ENCODE data around the gene NEO1.

NEO1 gene

DNA sequence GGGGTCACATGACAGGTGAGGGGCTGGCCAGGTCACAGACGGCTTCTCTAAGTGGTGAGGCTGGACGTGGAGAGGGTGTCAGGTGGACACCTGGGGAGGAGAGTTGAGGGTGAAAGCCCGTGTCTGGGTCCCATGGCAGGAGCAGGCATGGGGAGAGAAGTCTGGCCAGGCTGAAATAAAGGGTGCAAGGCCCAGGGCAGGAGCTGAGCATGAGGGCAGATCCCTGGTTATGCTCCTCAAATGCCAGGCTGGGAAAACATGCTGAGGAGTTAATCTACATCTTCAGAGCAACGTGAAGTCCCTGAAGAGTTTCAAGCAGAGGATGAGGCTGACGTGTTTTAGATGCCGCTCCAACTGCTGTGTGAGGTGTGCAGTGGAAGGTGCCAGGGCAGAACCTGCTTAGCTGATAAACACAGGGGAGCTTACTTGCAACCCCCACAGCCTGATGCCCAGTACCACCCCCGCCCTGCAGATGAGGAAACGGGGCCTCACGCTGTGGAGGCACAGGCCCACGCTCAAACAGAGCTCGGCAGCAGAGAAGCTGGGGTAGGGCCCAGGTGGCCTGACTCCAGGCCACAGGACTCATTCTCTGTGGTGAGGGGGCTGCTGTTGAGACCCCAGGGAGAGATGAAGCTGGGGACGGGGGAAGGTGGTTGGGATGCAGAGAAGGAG is 276.0 kb downstream of the NEO1 start:
- TF ChIP-seq CTCF (IDR thresholded peaks at IDR 0.05; ENCODE audit: borderline replicate concordance, extremely low read depth, low read length, poor library complexity, severe bottlenecking), result no peak
- TF ChIP-seq EZH2 (IDR thresholded peaks at IDR 0.05; ENCODE audit: borderline replicate concordance, low read depth, low read length, severe bottlenecking), result no peak
- DNase-seq, result no peak
- no peak overlapping the region for H3K4me2 ChIP-seq (ENCODE audit: insufficient read depth, low read length)
- H3K9ac ChIP-seq (ENCODE audit: low read depth, low read length), result no peak overlapping the region
- no peaks in the 10 kb centered on the region for H4K20me1 ChIP-seq (ENCODE audit: insufficient read depth, low read length)
- no peak for ATAC-seq (ENCODE audit: insufficient read depth, low read depth)
- no peaks in the 10 kb centered on the region for H3K9me3 ChIP-seq (ENCODE audit: insufficient read depth, low read length, severe bottlenecking)
- no peak overlapping the region for H3K4me3 ChIP-seq (ENCODE audit: low read depth in 1 of 2, low read length in 2 of 2)
- no peaks in the 10 kb centered on the region for H3K4me1 ChIP-seq (ENCODE audit: insufficient read depth, low read length)
- H3K36me3 ChIP-seq (ENCODE audit: insufficient read depth, low read length), result no peaks in the 10 kb centered on the region
- H3K27me3 ChIP-seq (ENCODE audit: insufficient read depth, low read length, poor library complexity), result no peaks in the 10 kb centered on the region
- no peak overlapping the region for H2AFZ ChIP-seq (ENCODE audit: low read depth, low read length)
- no peaks in the 10 kb centered on the region for H3K79me2 ChIP-seq (ENCODE audit: insufficient read depth, low read length)
- H3K27ac ChIP-seq (ENCODE audit: low read length), result no peak overlapping the region

GRCh38 chr15:73328981-73329380 is 276.7 kb downstream of the NEO1 start:
- H3K79me2 ChIP-seq (ENCODE audit: insufficient read depth, low read length), result no peaks in the 10 kb centered on the region
- H3K27ac ChIP-seq (ENCODE audit: low read length), result no peak overlapping the region
- no peak overlapping the region for H3K4me2 ChIP-seq (ENCODE audit: insufficient read depth, low read length)
- H3K36me3 ChIP-seq (ENCODE audit: insufficient read depth, low read length), result no peaks in the 10 kb centered on the region
- H3K4me3 ChIP-seq (ENCODE audit: low read depth in 1 of 2, low read length in 2 of 2), result no peak overlapping the region
- H2AFZ ChIP-seq (ENCODE audit: low read depth, low read length), result no peak overlapping the region
- H3K27me3 ChIP-seq (ENCODE audit: insufficient read depth, low read length, poor library complexity), result no peaks in the 10 kb centered on the region
- ATAC-seq (ENCODE audit: insufficient read depth, low read depth) (no peak), DNase-seq (no peak)
- no peak overlapping the region for H3K9ac ChIP-seq (ENCODE audit: low read depth, low read length)
- no peaks in the 10 kb centered on the region for H3K4me1 ChIP-seq (ENCODE audit: insufficient read depth, low read length)
- H4K20me1 ChIP-seq (ENCODE audit: insufficient read depth, low read length), result no peaks in the 10 kb centered on the region
- no peaks in the 10 kb centered on the region for H3K9me3 ChIP-seq (ENCODE audit: insufficient read depth, low read length, severe bottlenecking)
- no peak for TF ChIP-seq CTCF (IDR thresholded peaks at IDR 0.05; ENCODE audit: borderline replicate concordance, extremely low read depth, low read length, poor library complexity, severe bottlenecking)
- TF ChIP-seq EZH2 (IDR thresholded peaks at IDR 0.05; ENCODE audit: borderline replicate concordance, low read depth, low read length, severe bottlenecking), result no peak

DNA sequence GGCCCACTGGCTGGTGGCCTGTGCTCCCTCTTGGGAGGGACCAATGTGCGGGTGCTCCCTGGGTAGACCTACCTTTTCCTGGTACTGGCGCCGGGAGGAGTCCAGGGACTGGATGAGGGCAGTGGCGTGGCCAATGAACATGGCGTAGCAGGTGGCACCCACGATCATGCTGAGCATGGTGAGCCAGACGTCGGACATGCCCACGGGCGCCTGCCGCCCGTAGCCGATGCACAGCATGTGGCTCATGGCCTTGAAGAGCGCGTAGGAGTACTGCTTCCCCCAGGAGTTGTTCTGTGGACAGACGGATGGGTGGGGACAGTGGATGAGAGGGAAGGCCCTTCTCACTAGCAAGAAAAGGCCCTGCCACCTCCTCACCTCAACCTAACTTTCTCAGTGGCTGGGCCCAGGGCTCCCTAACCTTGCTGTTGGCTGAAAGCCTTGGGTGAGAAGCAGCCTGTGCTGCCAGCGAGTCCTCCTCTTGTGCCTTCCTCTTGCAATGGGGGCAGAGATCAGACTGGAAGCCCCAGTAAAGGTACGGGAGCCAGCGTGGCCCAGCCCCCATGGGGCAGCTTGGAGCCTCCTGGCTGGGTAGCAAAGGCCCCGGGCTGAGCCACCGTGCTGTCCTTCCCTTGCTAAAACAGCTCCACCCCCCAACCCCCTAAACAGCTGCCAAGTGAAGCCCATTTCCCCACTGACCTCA is 277.4 kb downstream of the NEO1 start:
- H3K79me2 ChIP-seq (ENCODE audit: insufficient read depth, low read length), result no peaks in the 10 kb centered on the region
- no peaks in the 10 kb centered on the region for H3K36me3 ChIP-seq (ENCODE audit: insufficient read depth, low read length)
- ATAC-seq (ENCODE audit: insufficient read depth, low read depth), result no peak
- H3K9ac ChIP-seq (ENCODE audit: low read depth, low read length), result no peak overlapping the region
- H2AFZ ChIP-seq (ENCODE audit: low read depth, low read length), result no peak overlapping the region
- no peak overlapping the region for H3K4me3 ChIP-seq (ENCODE audit: low read depth in 1 of 2, low read length in 2 of 2)
- H3K4me1 ChIP-seq (ENCODE audit: insufficient read depth, low read length), result no peaks in the 10 kb centered on the region
- H3K27me3 ChIP-seq (ENCODE audit: insufficient read depth, low read length, poor library complexity), result no peaks in the 10 kb centered on the region
- TF ChIP-seq EZH2 (IDR thresholded peaks at IDR 0.05; ENCODE audit: borderline replicate concordance, low read depth, low read length, severe bottlenecking) (no peak), CTCF (IDR thresholded peaks at IDR 0.05; ENCODE audit: borderline replicate concordance, extremely low read depth, low read length, poor library complexity, severe bottlenecking) (no peak)
- H3K4me2 ChIP-seq (ENCODE audit: insufficient read depth, low read length), result no peak overlapping the region
- H4K20me1 ChIP-seq (ENCODE audit: insufficient read depth, low read length), result no peaks in the 10 kb centered on the region
- no peak overlapping the region for H3K27ac ChIP-seq (ENCODE audit: low read length)
- no peak for DNase-seq
- H3K9me3 ChIP-seq (ENCODE audit: insufficient read depth, low read length, severe bottlenecking), result no peaks in the 10 kb centered on the region
